BLaER1 treated with 17β-estradiol and CSF1 and Interleukin-3, amounts not matched to agents 10 nM and 100 nM (cell line): ENCODE data around the gene GJD3.

Source experiments
- H3K27ac ChIP-seq, 11 experiments: shearing (Covaris generic); formaldehyde crosslinking; 2 replicates each; pipeline ENCODE4 v1.8.1; 2022
- H3K27me3 ChIP-seq, 11 experiments: shearing (Covaris generic); formaldehyde crosslinking; 2 replicates each; pipeline ENCODE4 v1.8.1; 2022
- H3K36me3 ChIP-seq, 11 experiments: shearing (Covaris generic); formaldehyde crosslinking; 2 replicates each; pipeline ENCODE4 v1.8.1; 2022
- H3K4me1 ChIP-seq, 10 experiments: shearing (Covaris generic); formaldehyde crosslinking; 2 replicates each; pipeline ENCODE4 v1.8.1; 2022
- H3K4me2 ChIP-seq, 11 experiments: shearing (Covaris generic); formaldehyde crosslinking; 2 replicates each; pipeline ENCODE4 v1.8.1; 2022
- H3K4me3 ChIP-seq, 10 experiments: shearing (Covaris generic); formaldehyde crosslinking; 2 replicates each; pipeline ENCODE4 v1.8.1; 2022
- H3K9ac ChIP-seq, 11 experiments: shearing (Covaris generic); formaldehyde crosslinking; 2 replicates each; pipeline ENCODE4 v1.8.1; 2022
- H3K9me3 ChIP-seq, 11 experiments: shearing (Covaris generic); formaldehyde crosslinking; replicated peaks in 1 of 11; 2 replicates each; pipeline ENCODE4 v1.8.1; 2022
- H4K20me1 ChIP-seq, 11 experiments: shearing (Covaris generic); formaldehyde crosslinking; 2 replicates each; pipeline ENCODE4 v1.8.1; 2022
- Cebpa-rat ChIP-seq, 11 experiments: shearing (Covaris generic); IDR thresholded peaks; 2 replicates each; pipeline ENCODE4 v1.8.1; 2022

The GJD3 gene

GRCh38 chr17:40347319-40348135, 17.0 kb downstream of the GJD3 start:
- Histone ChIP-seq H3K27me3 (no peaks in the 10 kb centered on the region), H3K4me1 (peaks cover 90 to 100% (median 99%) of the 10 kb centered on the region in 10 experiments), H4K20me1 (peaks cover 24 to 97% (median 65%) of the 10 kb centered on the region in 11 experiments; a peak in 16 of 22 replicates), H3K4me2 (peak overlapping the region; percentile 92 to 100 (median 99)), H3K27ac (peak overlapping the region in 10 of 11 experiments; percentile 29 to 87 (median 74); a peak in 19 of 22 replicates), H3K36me3 (peaks cover 15 to 46% (median 27%) of the 10 kb centered on the region in 11 experiments), H3K9me3 (no peaks in the 10 kb centered on the region), H3K4me3 (peak overlapping the region in 9 of 10 experiments; percentile 9 to 84 (median 44); a peak in 16 of 20 replicates), H3K9ac (peak overlapping the region; percentile 48 to 91 (median 65); a peak in 20 of 22 replicates)
- TF ChIP-seq Cebpa-rat (IDR thresholded peaks at IDR 0.05) = no peak

- H3K36me3 ChIP-seq = peaks cover 8 to 38% (median 20%) of the 10 kb centered on the region in 11 experiments
- H3K4me2 ChIP-seq = peak overlapping the region; percentile 92 to 100 (median 99)
- H3K4me1 ChIP-seq = peaks cover 82 to 95% (median 93%) of the 10 kb centered on the region in 10 experiments
- peaks cover 18 to 90% (median 59%) of the 10 kb centered on the region in 11 experiments; a peak in 16 of 22 replicates for H4K20me1 ChIP-seq
- no peaks in the 10 kb centered on the region for H3K9me3 ChIP-seq
- peak overlapping the region; percentile 16 to 91 (median 65); a peak in 16 of 22 replicates for H3K9ac ChIP-seq
- H3K27me3 ChIP-seq = no peaks in the 10 kb centered on the region
- H3K4me3 ChIP-seq = peak overlapping the region in 5 of 10 experiments; percentile 11 to 84 (median 52); a peak in 8 of 20 replicates
- TF ChIP-seq Cebpa-rat (IDR thresholded peaks at IDR 0.05) = no peak
- peak overlapping the region in 9 of 11 experiments; percentile 49 to 87 (median 74); a peak in 15 of 22 replicates for H3K27ac ChIP-seq
These were observed 17.8 kb downstream of the GJD3 start for GRCh38 chr17:40346765-40347158.

GRCh38 chr17:40345994-40346764, 18.4 kb downstream of the GJD3 start:
- Histone ChIP-seq H3K4me2 (peak overlapping the region; percentile 92 to 100 (median 99)), H3K9ac (peak overlapping the region; percentile 76 to 94 (median 85)), H3K4me1 (peaks cover 76 to 92% (median 88%) of the 10 kb centered on the region in 10 experiments), H4K20me1 (peaks cover 18 to 86% (median 53%) of the 10 kb centered on the region in 11 experiments; a peak in 16 of 22 replicates), H3K4me3 (peak overlapping the region; percentile 75 to 96 (median 83)), H3K27me3 (no peaks in the 10 kb centered on the region), H3K36me3 (peaks cover 7 to 33% (median 20%) of the 10 kb centered on the region in 11 experiments; a peak in 21 of 22 replicates), H3K9me3 (no peaks in the 10 kb centered on the region), H3K27ac (peak overlapping the region; percentile 11 to 91 (median 80); a peak in 19 of 22 replicates)
- no peak for TF ChIP-seq Cebpa-rat (IDR thresholded peaks at IDR 0.05)

GRCh38 chr17:40345161-40345993, 19.2 kb downstream of the GJD3 start:
- H3K9me3 ChIP-seq = no peaks in the 10 kb centered on the region
- peak overlapping the region; percentile 11 to 91 (median 80); a peak in 21 of 22 replicates for H3K27ac ChIP-seq
- H3K4me1 ChIP-seq = peaks cover 76 to 92% (median 88%) of the 10 kb centered on the region in 10 experiments
- H3K4me3 ChIP-seq = peak overlapping the region; percentile 75 to 96 (median 83)
- H4K20me1 ChIP-seq = peaks cover 18 to 88% (median 49%) of the 10 kb centered on the region in 11 experiments; a peak in 16 of 22 replicates
- H3K4me2 ChIP-seq = peak overlapping the region; percentile 92 to 100 (median 99)
- peak overlapping the region; percentile 76 to 94 (median 85) for H3K9ac ChIP-seq
- no peaks in the 10 kb centered on the region for H3K27me3 ChIP-seq
- TF ChIP-seq Cebpa-rat (IDR thresholded peaks at IDR 0.05) = no peak
- H3K36me3 ChIP-seq = peaks cover 7 to 29% (median 20%) of the 10 kb centered on the region in 11 experiments; a peak in 21 of 22 replicates

GRCh38 chr17:40344421-40345160, 19.9 kb downstream of the GJD3 start:
- Histone ChIP-seq H3K4me2 (peak overlapping the region; percentile 92 to 100 (median 99)), H3K27ac (peak overlapping the region; percentile 74 to 91 (median 80); a peak in 21 of 22 replicates), H4K20me1 (peaks cover 14 to 88% (median 48%) of the 10 kb centered on the region in 11 experiments; a peak in 16 of 22 replicates), H3K9ac (peak overlapping the region; percentile 76 to 94 (median 85)), H3K9me3 (no peaks in the 10 kb centered on the region), H3K36me3 (peaks cover 2 to 27% (median 12%) of the 10 kb centered on the region in 11 experiments; a peak in 21 of 22 replicates), H3K4me1 (peaks cover 76 to 92% (median 88%) of the 10 kb centered on the region in 10 experiments), H3K27me3 (no peaks in the 10 kb centered on the region), H3K4me3 (peak overlapping the region; percentile 75 to 96 (median 83))
- no peak for TF ChIP-seq Cebpa-rat (IDR thresholded peaks at IDR 0.05)

- H3K9ac ChIP-seq = peak overlapping the region; percentile 76 to 94 (median 85)
- H3K36me3 ChIP-seq = peaks cover 0 to 16% (median 2%) of the 10 kb centered on the region in 11 experiments; a peak in 11 of 22 replicates
- H3K27ac ChIP-seq = peak overlapping the region; percentile 75 to 91 (median 80); a peak in 21 of 22 replicates
- H3K9me3 ChIP-seq = no peaks in the 10 kb centered on the region
- H3K4me3 ChIP-seq = peak overlapping the region; percentile 75 to 96 (median 83)
- peaks cover 3 to 84% (median 44%) of the 10 kb centered on the region in 11 experiments; a peak in 15 of 22 replicates for H4K20me1 ChIP-seq
- no peaks in the 10 kb centered on the region for H3K27me3 ChIP-seq
- H3K4me2 ChIP-seq = peak overlapping the region; percentile 92 to 100 (median 99)
- peaks cover 76 to 92% (median 88%) of the 10 kb centered on the region in 10 experiments for H3K4me1 ChIP-seq
- peak in 3 of 11 experiments; percentile 44 to 68 (median 49); a peak in 3 of 22 replicates for TF ChIP-seq Cebpa-rat (IDR thresholded peaks at IDR 0.05)
These were observed 21.1 kb downstream of the GJD3 start for GRCh38 chr17:40343219-40344119.
